Prostate gland (tissue), 2 donors: ENCODE measurements around the gene TUBGCP5.

ENCODE experiments used
- POLR2A ChIP-seq: fragments of 450-650 bp; IDR thresholded peaks from one replicate; pipeline ENCODE4 v1.6.1; 2016; ENCODE audit warnings: antibody characterized with exemption, mild to moderate bottlenecking
- TF ChIP-seq, protein P1 (sequence below), 4 experiments: fragments of 200-600 bp in 2 of 4; fragments of 450-650 bp in 2 of 4; sonication (generic) in 2 of 4; IDR thresholded peaks; 1 replicate in 3 of 4; 2 replicates in 1 of 4; pipeline ENCODE4 v1.5.1; 2016 to 2019; ENCODE audit warnings: antibody characterized with exemption in 4 of 4, mild to moderate bottlenecking in 2 of 4, moderate library complexity in 2 of 4

GRCh38 chr15:23083115-23083514 is 43.7 kb upstream of the TUBGCP5 start:
- TF ChIP-seq, protein P1, sequence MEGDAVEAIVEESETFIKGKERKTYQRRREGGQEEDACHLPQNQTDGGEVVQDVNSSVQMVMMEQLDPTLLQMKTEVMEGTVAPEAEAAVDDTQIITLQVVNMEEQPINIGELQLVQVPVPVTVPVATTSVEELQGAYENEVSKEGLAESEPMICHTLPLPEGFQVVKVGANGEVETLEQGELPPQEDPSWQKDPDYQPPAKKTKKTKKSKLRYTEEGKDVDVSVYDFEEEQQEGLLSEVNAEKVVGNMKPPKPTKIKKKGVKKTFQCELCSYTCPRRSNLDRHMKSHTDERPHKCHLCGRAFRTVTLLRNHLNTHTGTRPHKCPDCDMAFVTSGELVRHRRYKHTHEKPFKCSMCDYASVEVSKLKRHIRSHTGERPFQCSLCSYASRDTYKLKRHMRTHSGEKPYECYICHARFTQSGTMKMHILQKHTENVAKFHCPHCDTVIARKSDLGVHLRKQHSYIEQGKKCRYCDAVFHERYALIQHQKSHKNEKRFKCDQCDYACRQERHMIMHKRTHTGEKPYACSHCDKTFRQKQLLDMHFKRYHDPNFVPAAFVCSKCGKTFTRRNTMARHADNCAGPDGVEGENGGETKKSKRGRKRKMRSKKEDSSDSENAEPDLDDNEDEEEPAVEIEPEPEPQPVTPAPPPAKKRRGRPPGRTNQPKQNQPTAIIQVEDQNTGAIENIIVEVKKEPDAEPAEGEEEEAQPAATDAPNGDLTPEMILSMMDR (IDR thresholded peaks at IDR 0.05): no peak
- TF ChIP-seq POLR2A: no peak
